ENCODE data around the gene PKN1. TPM values are rescaled to one million over a fixed set of nuclear protein-coding genes. Genes with fewer than 3 reads are reported as not detected.
A peak's percentile ranks its signal among the peaks of the same experiment; 100 is the strongest.

PKN1 gene
- total RNA-seq, 1 donor from 2014 or later, result 159 TPM

DNA sequence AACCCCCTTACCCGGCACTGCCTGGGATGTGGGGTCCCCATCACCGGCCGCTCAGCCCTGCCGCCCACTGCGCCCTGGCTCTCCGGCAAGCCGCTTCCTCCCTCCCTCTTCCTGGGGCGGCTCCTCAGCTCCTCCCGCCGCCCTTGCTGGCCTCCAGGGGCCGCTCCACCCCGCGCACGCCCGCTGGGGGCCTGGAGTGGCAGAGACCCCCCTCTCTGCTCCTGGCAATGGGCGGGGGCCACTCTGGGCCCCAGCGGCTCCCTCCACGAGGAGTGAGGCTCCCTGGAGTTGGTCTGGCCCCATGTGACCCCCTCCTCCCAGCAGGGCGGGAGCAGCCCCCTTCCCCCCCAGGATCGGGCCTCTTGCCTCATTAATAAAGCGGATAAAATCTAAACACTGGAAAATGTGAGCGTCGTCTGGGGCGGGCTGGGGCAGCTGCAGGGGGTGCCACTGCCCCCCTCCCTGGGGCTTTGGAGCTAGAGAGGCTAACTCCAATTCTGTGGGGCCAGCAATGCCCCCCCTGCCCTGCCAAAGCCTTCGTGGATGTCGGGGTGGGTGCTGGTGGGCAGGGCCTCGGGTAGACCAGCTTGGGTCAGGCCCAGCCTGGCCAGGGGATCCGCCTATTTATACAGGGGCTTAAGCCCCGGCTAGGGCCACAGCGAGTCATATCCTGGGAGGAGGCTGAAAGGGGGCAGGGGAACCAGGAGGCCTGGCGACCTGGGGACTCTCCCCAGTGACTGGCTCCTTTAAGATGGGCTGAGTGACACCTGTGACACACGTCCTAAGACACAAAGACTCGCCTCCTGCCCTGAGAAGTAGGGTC lies 42.4 kb downstream of the PKN1 start, which contains the start of gene PTGER1:
PTGER1 (minus strand) TSS at position 104 of the 823 bp plus-strand sequence. CDS start 1,034 bp downstream, outside the sequence.
- peak within 1 kb of the TSS; percentile 4 for H3K4me3 ChIP-seq
- no peak for DNase-seq
- intact Hi-C loops (cut with DNase I), result no loop called here
- no peak within 1 kb of the TSS for H3K27ac ChIP-seq
- peaks cover 40% of the 10 kb centered on the region for H3K4me1 ChIP-seq
- TF ChIP-seq, protein P1, sequence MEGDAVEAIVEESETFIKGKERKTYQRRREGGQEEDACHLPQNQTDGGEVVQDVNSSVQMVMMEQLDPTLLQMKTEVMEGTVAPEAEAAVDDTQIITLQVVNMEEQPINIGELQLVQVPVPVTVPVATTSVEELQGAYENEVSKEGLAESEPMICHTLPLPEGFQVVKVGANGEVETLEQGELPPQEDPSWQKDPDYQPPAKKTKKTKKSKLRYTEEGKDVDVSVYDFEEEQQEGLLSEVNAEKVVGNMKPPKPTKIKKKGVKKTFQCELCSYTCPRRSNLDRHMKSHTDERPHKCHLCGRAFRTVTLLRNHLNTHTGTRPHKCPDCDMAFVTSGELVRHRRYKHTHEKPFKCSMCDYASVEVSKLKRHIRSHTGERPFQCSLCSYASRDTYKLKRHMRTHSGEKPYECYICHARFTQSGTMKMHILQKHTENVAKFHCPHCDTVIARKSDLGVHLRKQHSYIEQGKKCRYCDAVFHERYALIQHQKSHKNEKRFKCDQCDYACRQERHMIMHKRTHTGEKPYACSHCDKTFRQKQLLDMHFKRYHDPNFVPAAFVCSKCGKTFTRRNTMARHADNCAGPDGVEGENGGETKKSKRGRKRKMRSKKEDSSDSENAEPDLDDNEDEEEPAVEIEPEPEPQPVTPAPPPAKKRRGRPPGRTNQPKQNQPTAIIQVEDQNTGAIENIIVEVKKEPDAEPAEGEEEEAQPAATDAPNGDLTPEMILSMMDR (IDR thresholded peaks at IDR 0.05), result peak; percentile 43
- peak; percentile 35 for ATAC-seq
- H3K9me3 ChIP-seq, result no peaks in the 10 kb centered on the region
- H3K27me3 ChIP-seq, result no peaks in the 10 kb centered on the region
- peaks cover 27% of the 10 kb centered on the region for H3K36me3 ChIP-seq

DNA sequence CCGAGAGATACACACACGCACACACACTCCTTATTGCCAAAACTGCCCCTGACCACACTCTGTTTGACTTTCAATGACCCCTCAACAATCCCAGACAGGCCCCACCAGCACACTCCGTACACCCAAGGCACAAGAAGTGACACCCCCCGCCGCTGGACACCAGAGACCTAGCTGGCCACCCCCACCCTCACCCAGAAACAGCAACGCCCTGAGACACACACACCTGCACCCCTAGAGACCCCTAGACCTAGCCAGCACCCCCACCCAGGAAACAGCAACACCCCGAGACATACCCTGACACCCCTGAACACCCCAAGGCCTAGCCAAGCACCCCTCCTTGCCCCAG lies 43.2 kb downstream of the PKN1 start:
- peaks cover 21% of the 10 kb centered on the region for H3K36me3 ChIP-seq
- H3K9me3 ChIP-seq, result no peaks in the 10 kb centered on the region
- H3K27ac ChIP-seq, result no peak overlapping the region
- no peak for ATAC-seq
- H3K4me3 ChIP-seq, result no peak overlapping the region
- H3K27me3 ChIP-seq, result no peaks in the 10 kb centered on the region
- intact Hi-C loops (cut with DNase I), result no loop called here
- TF ChIP-seq, protein P1 (IDR thresholded peaks at IDR 0.05), result no peak
- H3K4me1 ChIP-seq, result peaks cover 40% of the 10 kb centered on the region
- no peak for DNase-seq

DNA sequence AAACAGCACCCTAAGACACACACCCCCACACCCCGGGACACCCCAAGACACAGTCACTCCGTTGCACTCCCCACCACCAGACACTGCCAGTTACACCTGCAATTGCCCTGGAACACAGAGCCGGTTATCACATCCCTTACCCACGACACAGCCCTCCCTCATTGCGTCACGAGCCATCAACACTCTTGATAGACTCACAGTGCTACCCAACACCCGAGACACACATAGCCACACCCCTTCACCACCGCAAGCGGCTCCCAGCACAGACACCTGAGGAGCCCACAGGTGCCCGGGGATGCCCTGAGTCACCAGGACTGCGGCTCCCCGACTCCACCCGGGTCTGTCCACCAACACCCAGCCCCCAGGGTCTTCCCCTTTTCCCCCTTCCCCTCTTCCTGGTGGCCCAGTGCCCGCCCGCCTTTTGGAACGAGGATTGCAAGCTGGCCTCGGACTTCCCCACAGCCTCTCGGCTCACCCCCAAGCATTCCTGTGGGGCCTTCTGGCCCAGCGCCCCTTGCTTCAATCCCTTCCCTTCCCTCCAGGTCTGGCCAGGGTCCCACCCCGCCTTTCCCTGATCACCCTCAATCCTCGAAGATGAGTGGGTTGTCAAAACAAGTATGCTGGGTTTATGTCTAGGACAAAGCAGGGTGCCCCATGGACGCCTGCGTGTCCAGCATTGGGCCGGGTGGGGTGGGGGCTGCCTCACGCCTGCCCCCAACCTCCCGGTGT lies 43.7 kb downstream of the PKN1 start:
- intact Hi-C loops (cut with DNase I), result no loop called here
- Histone ChIP-seq H3K4me3 (no peak overlapping the region), H3K27ac (peak overlapping the region; percentile 71), H3K9me3 (no peaks in the 10 kb centered on the region), H3K36me3 (peaks cover 18% of the 10 kb centered on the region), H3K4me1 (peaks cover 40% of the 10 kb centered on the region), H3K27me3 (no peaks in the 10 kb centered on the region)
- ATAC-seq (peak; percentile 9), DNase-seq (no peak)
- TF ChIP-seq, protein P1 (IDR thresholded peaks at IDR 0.05), result no peak

DNA sequence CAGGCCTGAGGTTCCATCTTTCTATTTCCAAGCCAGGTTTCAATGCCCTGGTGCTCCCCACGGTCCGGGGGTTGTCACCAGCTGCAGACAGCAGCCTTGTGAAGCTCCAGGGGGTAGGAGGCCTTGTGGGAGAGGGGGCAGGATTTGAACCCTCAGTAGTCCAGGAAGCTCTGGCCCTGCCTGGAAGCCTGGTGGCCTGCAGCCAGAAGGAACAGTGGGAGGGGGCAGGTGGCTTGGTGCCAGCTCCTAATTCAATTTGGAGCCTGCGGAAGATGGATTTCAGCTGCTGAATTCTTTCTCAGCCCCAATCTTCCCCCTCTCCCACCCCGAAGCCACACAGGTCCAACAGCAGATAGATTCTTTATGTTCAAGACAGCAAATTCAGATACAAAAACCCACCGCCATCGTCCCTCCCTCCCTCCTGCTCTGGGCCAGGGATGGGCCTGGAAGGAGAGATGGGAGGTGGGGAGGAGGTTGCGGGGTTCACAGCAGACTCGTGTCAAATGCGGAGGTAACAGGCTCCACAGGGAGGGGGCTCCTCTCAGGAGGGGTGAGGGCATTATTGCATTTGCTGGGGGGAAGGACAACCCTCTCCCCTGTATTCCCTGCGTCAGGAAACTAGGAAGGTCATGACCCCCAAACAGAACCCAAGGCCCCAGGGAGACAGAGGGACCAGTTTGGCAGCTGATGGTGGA lies 44.5 kb downstream of the PKN1 start:
- H3K27ac ChIP-seq, result peak overlapping the region; percentile 71
- H3K4me1 ChIP-seq, result peaks cover 33% of the 10 kb centered on the region
- DNase-seq, result no peak
- intact Hi-C loops (cut with DNase I), result no loop called here
- no peaks in the 10 kb centered on the region for H3K9me3 ChIP-seq
- TF ChIP-seq, protein P1 (IDR thresholded peaks at IDR 0.05), result no peak
- H3K36me3 ChIP-seq, result peaks cover 18% of the 10 kb centered on the region
- H3K27me3 ChIP-seq, result no peaks in the 10 kb centered on the region
- no peak overlapping the region for H3K4me3 ChIP-seq
- ATAC-seq, result no peak

DNA sequence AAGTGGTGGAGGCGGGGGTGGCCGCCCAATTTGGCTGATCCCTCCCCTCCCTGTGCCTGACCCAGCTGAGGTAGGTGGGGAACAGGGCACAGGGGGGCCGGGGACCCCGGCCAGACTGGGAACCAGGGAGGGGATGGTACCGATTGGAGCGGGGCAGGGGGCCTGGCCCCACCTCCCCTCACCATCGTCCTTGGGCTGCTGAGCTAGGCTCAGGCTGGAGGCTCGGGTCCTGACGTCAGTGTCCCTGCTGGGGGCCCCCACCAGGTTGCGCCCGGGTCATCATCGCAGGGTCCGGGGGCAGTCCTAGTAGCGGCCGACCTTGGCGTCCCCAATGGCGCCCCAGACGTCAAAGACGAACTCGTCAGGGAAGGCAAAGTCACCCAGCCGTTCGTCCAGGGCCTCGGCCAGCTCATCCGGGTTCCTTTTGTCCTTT lies 45.0 kb downstream of the PKN1 start:
- Histone ChIP-seq H3K4me1 (peaks cover 31% of the 10 kb centered on the region), H3K27ac (peak overlapping the region; percentile 71), H3K9me3 (no peaks in the 10 kb centered on the region), H3K4me3 (no peak overlapping the region), H3K36me3 (peaks cover 18% of the 10 kb centered on the region), H3K27me3 (no peaks in the 10 kb centered on the region)
- no peak for ATAC-seq
- TF ChIP-seq, protein P1 (IDR thresholded peaks at IDR 0.05), result no peak
- intact Hi-C loops (cut with DNase I), result no loop called here
- DNase-seq, result no peak
